HG03280 (cell line): ENCODE measurements around the gene PCDH17.

ENCODE experiments used
- ATAC-seq: cut with Tn5 transposase; IDR thresholded peaks from one replicate; pipeline ENCODE4 v1.9.1; 2021; ENCODE audit warnings: mild to moderate bottlenecking, moderate library complexity; ENCODE audit not compliant: unreplicated experiment

The PCDH17 gene, protein sequence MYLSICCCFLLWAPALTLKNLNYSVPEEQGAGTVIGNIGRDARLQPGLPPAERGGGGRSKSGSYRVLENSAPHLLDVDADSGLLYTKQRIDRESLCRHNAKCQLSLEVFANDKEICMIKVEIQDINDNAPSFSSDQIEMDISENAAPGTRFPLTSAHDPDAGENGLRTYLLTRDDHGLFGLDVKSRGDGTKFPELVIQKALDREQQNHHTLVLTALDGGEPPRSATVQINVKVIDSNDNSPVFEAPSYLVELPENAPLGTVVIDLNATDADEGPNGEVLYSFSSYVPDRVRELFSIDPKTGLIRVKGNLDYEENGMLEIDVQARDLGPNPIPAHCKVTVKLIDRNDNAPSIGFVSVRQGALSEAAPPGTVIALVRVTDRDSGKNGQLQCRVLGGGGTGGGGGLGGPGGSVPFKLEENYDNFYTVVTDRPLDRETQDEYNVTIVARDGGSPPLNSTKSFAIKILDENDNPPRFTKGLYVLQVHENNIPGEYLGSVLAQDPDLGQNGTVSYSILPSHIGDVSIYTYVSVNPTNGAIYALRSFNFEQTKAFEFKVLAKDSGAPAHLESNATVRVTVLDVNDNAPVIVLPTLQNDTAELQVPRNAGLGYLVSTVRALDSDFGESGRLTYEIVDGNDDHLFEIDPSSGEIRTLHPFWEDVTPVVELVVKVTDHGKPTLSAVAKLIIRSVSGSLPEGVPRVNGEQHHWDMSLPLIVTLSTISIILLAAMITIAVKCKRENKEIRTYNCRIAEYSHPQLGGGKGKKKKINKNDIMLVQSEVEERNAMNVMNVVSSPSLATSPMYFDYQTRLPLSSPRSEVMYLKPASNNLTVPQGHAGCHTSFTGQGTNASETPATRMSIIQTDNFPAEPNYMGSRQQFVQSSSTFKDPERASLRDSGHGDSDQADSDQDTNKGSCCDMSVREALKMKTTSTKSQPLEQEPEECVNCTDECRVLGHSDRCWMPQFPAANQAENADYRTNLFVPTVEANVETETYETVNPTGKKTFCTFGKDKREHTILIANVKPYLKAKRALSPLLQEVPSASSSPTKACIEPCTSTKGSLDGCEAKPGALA (N-terminal part only)

DNA sequence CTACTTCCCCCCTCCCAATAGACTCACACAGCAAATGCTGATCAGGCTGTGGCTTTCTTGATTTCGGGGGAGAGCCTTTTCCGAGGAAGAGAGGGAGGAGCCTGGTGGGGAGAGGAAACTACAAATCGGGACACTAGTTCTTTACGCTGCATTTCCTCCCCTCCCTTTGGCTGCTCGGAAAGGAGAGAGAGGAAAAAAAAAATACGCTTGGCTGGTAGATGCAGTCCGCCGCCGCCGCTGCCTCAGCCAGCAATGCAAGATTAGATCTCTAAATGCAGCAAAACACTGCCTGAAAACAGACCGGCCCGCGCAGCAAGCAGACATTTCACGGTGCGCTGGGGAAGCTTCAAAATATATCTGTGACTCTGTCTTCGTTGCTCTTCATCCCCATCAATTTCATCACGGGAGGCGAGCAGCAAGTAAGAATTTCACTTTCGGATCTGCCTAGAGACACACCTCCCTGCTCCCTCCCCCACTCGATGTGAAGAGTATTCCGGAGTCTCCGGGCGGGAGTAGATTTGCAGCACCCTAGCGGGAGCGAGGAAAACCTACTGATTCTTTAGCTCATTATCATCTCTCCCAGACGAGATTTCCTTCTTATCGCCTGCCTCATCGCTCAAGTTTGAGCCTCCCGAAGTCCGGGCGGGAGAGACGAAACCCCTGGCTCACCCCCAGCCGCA, at the start of gene PCDH17:
Gene PCDH17, plus strand, starts transcription at position 149 of the 680 bp plus-strand sequence. CDS start 803 bp downstream, outside the sequence.
- ATAC-seq, result no peak

DNA sequence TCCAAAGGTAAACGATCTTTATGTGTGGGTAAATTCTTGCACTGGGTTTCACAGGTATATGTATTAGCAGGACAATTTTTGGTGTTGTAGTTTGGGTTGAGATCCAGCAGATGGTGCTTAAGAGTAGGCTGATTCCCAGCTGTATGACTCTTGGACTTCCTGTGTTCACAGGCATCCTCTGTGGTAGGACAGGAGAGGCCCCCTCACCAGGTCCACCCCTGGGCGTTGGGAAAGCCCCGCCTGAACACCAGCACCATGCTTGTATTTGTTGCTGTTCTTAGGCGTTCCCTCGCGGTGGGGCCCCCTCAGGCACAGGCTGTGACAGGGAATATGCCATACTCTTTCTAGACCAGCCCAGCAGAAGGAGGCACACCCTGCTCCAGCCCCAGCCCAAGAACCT, 49.5 kb upstream of the PCDH17 start:
- ATAC-seq, result no peak

DNA sequence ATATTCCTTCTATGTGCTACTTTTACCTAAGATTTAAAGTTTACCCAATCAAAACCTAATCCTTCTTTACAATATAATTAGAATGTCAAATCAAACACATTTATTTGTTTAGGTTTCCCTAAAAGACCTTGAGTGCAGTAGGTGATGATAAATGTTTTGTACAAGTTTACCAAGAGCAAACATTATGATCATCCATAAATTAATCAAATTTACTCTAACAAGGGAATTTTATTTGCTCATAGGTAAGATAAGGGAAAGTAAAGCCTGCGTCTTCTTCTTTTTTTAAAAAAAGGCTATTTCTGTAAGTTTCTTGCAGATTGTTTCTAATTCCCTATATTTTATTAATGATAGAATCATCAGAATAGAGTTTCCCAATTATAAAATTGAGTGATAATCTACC, 48.0 kb upstream of the PCDH17 start:
- no peak for ATAC-seq

DNA sequence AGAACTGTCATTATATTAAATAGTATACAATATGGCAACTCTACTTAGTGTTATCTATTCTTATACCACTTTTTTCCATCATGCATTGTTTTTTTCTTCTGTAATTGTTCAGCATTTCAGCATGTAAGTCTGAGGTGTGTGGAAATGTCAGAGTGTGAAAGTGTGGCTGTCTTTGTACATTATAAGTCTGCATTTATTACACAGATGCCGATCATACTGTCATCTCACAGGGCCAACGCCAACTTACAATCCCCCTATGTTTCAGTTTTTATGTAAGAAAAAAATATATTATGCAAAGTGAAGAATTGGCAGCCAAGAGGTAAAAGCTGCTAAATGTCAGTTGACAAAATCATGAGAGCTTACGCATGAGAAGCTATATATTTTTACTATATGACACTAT, 42.9 kb upstream of the PCDH17 start:
- no peak for ATAC-seq

DNA sequence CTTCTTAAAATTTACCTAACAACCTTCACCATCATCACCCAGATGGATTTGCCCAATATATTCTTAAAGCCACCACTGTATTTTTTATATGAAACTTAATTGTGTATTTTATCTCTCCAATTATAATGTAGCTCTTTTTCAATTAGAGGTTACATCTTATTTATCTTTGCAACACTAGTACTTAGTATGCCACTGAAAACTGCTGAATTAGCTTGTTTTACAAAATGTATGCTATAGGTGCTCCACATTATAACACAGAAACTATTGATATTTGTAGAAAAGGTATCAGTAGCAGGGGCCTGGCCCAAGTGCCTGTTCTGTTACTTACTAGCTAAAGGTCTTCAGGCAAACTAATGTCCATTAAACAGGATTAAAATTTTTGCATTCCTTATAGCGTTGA, 35.8 kb upstream of the PCDH17 start:
- no peak for ATAC-seq

DNA sequence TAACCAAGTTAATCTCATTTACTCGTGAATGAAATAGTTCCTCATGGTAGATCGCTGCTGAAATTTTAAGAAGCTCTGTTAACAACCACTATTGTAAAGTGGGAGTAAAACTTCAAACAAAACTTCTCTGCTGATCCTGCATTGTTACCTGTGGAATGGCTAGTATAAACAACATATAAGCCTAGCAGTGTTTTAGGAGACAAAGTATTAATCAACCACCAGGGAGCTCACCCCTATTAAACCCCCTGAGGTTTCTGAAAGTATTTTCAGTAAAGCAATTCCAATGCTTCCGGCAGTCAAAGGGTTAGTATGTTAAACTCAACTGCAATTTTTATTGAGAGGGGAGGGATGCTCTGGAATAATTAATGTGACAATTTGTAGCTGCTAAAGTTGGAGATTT, 30.0 kb upstream of the PCDH17 start:
- no peak for ATAC-seq

DNA sequence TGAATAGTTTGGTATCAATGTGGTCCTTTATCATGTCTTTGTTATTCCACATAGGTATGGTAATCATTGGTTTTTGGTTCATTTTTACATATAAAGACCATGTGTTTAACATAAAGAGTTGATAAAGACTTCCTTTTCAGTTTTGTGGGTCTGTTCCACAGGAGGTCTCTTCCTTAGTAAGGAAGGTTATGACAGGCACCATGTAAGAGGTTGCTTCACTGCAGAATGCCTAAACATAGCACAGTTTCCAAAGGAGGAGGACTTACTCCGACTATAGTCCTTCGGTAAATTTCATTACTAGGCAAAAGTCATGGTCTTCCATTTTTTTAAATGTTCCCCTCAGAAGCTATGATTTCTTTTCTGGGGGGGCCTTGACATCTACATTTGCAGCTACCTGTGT, 27.1 kb upstream of the PCDH17 start:
- ATAC-seq, result no peak

DNA sequence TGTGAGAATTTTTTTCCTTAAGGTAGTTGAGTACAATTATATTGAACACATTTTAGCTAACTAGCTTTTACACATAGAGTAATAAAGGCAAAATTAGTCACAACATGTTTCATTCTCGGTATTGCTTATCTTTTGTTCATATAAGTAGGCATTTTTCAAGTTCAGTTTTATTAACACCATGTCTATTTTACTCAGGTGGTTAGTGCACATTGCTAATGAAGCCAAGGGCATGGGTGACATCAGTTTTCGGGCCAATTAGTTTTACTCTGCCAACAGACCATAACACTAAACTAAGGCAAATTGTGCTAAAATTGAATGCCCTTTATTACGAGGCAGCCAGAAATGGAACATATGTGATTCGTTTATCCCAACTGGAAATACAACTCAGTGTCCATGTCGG, 19.6 kb upstream of the PCDH17 start:
- no peak for ATAC-seq

DNA sequence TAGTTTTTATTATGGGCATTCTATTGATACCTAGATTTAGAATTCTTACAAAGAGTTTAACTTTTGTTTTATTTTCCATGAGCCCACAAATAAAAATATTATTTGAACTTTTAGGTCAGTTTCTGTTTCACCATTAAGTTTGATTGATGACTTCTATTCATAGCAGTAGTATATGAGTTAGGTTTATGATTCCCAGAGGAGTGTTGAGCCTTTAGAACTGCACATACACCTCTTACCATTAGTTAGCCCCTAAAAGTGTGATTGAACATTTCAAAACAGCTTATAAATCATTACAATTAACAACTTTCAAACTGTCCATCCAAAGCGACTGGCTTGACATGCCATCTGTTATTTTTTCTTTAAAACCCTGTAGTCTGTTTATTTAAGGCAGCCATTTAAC, 19.0 kb upstream of the PCDH17 start:
- no peak for ATAC-seq

DNA sequence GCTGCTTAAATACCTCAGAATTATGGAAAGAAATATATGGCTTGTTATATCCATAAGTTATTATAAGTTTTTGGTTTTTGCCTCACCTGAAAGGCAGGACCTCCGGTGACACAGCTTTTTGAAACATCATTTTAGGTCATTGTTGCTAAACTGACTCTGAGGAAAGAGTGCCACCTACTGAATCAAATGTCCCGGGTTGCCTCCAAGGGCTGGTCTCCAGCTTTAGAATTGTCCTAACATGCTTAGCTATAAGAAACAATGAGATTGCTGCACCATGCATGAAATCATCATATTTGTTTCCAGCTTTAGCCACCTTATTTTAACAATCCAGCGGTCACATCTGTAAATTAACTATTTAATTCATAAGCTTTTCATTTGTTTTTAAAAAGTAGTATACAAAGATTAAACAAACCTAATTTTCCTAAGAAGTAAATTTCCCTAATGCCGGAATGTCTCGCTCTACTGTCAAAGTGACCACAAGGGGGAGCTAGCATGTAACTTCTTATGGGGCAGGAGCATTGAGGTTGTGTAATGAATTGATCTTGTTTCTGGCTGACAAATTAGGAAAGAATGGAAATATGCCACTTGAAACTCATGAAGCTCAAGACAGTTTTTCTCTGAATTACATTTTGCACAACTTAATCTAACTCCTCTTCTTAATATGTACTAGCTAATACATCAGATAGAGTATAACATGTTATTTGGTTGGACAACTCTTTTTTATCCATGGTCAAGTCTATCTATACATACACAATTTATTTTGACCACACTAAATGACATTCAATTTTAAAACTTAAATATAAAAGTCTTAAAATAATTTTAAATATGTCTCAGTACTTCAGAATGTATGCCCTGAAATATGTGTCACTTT, 6.7 kb upstream of the PCDH17 start:
- ATAC-seq, result no peak

DNA sequence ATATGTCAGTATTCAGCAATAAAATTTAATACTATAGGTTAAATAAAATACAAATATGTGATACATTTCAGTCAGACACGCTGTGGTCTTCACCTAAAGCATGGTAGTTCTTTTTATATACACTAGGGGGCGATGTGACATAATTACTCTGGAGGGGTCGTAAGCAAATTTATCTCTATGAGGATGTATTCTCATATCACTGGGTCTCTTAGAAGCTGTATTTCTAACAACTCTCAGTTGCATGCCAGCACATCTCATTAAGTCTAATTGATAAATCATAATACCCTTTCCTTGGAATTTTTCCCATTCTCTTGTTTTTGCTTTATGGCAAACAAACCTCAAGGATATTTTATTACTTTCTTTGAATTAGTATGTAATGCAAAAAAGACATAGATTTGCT, 3.9 kb upstream of the PCDH17 start:
- no peak for ATAC-seq

DNA sequence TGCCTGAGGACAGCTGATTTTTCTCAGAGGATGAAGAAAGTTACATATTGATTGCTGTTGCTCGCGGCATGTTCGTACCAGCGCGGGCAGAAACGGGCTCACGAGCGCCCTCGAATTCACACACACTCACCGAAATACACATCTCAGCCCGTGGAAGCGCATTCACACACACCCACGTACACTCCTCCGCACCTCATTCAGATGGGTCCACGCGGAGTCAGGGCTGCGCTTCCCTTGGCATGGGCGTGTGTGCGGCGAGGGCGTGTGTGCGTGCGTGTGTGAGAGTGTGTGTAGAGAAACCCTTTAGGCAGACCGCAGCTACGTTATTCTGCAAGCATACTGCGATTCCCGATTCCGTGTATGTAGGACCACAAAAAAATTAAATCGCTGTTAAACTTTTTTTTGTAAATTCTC, 2.1 kb upstream of the PCDH17 start:
- ATAC-seq, result no peak

DNA sequence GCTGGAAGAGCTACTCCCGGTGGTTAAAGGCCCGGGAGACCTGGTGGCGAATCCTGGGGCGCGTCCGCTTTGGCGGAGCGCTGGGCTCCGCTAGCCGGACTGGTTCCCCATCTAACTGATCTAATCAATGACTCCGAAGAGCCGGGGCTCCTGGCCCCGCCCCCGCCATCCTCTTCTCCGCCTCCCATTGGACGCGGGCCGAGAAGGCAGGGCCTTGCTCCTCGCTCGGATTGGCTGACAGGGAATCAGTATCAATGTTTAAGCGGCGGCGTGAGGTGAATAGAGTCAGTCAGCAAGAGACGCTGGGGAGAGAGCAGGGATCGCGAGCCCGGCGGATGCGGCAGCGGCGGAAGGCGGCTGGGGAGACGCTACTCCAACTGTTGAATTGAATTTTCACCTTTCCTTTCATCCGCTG, 1.7 kb upstream of the PCDH17 start:
- no peak for ATAC-seq

DNA sequence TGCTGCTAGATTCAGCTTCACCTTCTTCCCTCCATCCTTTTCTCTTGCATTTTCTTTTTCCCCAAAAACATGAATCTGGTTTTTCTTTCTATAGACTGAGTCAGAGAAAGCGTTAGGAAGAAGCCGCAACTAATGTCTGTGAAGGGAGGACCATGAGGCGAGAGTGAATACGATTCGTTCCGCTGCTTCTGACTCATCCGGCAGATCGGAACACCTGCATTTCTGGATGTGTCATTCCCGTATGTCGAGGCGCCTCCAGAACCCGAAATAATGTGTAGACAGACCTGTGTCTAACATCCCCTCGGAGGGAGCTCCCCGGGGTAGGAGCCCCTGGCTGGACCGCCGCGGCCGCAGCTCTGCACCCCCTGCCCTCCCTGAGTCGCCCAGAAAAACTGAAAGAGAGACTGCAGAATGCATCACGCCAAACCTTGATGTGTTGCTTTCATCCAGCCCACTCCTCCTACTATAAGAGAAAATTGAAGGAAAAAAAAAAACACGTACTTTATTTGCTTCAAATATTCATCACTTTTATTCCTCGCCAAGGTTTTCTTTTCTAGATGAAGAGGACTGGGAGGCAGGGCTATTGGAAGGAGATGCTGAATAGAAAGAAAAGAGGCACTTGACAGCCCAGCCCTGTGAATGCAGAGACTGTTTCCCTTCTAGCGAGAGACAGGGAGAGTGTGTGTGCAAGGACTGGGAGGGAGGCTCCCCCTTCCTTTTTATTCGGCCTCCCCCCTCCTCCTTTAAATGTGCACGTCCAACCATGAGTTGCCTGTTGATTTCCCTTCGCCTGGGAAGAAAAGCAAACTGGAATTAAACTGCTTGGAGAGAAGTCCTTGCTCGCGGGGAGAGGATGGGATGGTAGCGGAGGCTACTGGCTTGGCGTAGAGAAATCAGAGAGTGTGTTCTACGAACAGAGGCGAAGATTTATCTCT, 616 bp upstream of the PCDH17 start:
- no peak for ATAC-seq

DNA sequence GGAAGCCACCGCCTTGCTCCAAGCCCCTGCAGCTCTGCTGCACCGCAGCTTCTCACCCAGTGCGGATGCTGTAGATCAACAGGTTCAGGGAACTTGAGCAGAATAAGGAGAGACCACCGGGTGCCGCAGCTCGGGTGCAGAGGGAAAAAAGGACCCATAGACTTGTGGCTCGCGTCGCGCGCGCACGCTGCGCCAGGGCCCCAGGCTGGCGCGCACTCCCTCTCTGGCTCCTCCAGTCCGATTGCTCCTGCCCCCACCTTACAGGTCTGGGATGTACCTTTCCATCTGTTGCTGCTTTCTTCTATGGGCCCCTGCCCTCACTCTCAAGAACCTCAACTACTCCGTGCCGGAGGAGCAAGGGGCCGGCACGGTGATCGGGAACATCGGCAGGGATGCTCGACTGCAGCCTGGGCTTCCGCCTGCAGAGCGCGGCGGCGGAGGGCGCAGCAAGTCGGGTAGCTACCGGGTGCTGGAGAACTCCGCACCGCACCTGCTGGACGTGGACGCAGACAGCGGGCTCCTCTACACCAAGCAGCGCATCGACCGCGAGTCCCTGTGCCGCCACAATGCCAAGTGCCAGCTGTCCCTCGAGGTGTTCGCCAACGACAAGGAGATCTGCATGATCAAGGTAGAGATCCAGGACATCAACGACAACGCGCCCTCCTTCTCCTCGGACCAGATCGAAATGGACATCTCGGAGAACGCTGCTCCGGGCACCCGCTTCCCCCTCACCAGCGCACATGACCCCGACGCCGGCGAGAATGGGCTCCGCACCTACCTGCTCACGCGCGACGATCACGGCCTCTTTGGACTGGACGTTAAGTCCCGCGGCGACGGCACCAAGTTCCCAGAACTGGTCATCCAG, 964 bp downstream of the PCDH17 start:
- no peak for ATAC-seq

DNA sequence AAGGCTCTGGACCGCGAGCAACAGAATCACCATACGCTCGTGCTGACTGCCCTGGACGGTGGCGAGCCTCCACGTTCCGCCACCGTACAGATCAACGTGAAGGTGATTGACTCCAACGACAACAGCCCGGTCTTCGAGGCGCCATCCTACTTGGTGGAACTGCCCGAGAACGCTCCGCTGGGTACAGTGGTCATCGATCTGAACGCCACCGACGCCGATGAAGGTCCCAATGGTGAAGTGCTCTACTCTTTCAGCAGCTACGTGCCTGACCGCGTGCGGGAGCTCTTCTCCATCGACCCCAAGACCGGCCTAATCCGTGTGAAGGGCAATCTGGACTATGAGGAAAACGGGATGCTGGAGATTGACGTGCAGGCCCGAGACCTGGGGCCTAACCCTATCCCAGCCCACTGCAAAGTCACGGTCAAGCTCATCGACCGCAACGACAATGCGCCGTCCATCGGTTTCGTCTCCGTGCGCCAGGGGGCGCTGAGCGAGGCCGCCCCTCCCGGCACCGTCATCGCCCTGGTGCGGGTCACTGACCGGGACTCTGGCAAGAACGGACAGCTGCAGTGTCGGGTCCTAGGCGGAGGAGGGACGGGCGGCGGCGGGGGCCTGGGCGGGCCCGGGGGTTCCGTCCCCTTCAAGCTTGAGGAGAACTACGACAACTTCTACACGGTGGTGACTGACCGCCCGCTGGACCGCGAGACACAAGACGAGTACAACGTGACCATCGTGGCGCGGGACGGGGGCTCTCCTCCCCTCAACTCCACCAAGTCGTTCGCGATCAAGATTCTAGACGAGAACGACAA, 1.8 kb downstream of the PCDH17 start:
- ATAC-seq, result no peak
